Stimulated activated CD8-positive, alpha-beta memory T cell treated with anti-CD3 and anti-CD28 coated beads, Interleukin-7, amount 100 ng/mL, for 1 hour (primary cell): ENCODE measurements around the gene BBX.
"Not testable (repeated sequence)": the region's sequence is repeated elsewhere in the genome, so short reads cannot be mapped to it uniquely, and the experiment has no call there.

Source experiments
- DNase-seq, 2 donors: peaks; one replicate each; pipeline ENCODE4 v3.0.0-alpha.2; 2020; ENCODE audit warnings: low read depth in 2 of 2

The BBX gene

DNA sequence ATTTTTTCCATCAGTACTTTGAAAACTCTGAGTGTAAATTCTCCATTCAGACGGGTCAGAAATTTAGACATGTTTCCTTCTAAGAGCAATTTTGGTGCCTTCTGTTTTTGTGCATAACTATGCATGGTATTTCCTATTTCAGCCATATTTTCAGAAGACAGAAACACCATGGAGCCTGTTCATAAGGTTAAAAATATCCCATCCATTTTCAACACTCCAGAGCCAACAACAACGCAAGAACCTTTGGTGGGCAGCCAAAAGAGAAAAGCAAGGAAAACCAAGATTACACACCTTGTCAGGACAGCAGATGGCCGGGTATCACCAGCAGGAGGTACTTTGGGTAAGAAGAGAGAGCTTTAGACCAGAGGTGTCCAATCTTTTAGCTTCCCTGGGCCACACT, 275.6 kb downstream of the BBX start:
- no peak for DNase-seq

DNA sequence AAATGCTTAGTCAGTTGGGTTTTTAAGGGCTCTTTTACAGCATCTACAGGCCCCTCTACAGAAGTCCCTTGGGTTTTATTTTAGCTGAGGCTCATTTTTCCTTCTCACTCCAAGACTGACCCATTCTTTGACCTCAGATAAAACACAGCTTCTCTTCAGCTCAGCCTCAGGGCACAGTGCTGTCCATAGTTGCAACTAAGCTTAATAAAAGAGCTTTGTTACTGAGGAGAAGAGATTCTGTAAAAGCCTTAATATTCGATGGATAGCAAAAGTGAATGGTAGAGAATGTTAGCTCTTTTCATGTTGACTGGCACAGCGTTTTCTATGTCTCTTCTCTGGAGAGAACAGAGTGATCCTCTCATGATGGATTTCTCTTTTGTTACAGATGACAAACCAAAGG, 277.9 kb downstream of the BBX start:
- DNase-seq = no peak

DNA sequence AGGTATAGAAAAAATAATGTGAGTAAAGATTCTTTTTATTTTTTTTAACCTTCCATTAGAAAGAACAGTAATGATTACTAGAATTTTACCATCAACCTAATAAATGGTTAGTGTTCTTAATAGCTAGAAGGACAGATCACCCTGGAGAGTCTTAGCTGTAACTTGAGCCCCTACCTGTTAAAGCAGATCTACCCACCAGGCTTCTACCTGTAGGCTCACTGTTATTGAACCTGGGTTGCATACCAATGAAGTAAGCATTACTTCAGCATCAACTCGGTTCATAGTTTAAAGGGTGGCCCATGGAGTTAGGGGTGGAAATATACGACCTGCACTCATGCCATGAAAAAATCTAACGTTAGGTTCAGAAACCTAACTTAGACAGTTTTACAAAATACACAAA, 280.4 kb downstream of the BBX start:
- no peak for DNase-seq

DNA sequence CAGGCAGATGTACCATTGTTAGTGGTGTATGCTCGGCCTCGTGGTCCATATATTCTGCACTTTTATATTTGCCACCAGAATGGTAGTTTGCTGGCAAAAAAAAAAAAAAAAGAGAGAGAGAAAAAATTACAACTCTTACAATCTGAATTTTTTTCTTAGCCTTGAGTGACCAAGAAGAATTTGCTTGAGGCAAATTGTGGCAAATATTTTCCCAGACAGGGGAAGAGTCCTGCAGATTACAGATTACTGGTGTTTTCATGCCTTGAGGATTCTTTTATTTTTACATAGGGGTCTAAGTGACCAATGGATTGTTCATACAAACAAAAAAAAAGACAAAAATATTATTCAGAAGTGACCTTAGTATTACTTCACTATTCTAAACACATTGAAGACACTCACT, 283.3 kb downstream of the BBX start:
- DNase-seq = no peak

DNA sequence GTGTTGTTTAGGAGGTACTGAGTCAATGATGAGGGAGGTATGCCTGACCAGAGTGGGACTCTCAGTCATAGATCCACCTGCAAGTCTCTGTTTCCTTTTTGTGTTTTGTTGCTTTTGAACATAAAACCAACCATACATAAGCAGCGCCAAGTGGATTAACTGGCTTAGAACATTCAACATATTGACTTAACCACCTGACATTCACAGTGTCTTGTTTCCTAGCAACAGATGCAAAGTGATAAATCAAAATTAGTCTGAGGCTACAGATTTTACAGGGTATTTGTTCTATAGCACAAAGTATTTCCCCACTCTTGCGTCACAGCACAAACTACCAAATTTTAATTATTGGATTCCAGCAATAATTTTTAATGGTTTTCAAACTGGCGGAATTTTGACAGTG, 283.8 kb downstream of the BBX start:
- no peak for DNase-seq

DNA sequence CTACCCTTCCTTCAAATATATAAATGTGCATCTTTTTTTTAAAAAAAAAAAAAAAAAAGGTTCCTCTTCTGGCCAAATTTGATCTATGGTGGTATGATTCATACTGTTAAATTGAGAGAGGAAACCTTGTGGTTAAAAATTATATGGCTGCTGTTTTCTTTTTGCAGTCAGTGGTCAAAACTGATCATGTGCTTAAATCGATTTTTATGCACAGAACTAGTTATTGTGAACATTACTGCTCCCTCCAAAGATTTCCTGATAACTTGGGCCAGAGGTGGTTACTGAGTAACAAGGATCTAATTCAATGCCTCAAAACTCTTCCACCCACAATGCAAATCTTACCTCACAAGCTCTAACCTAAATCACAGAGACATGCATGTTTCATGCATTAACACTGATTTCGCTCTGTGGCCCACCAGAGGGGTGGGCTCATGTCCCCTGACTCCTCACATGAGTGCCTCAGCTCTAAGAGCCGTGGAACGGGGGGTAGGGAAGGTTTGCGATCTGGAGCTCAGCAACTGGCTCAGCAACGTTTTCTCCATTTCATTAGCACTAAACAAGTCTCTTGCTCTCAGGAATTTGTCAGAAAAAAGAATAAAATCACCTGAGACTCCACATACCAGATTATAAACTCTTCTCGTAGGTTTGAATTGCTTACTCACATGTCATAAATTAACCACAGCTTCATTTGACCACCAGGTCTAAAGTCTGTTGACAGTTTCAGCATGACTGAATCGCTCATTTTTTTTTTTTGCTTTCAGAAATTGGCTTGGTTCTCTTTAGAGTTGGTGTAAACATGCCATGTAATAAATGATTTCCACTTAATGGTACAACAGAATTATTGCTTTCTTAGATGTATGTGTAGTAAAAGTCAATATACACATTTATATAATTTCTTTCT, 287.7 kb downstream of the BBX start:
- no peak for DNase-seq

DNA sequence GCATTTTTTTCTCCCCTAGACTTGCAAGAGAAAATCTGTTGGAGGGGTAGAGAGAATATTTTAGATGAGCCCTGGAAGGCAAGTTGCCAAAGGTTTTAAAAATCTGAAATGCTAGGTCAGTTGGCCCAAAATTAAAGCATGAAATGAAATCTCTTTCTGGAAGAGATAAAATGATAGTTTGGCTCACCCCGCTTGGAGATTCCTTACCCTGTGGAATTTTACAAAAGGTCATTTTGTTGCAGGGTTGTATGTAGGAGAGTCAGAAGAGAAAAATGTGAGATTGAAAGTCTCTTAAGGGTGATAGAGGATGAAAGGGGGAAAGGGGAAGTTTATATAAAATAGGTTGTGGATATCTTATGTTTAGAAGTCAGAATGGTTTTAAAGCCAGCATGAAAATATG, 290.3 kb downstream of the BBX start:
- no peak for DNase-seq

DNA sequence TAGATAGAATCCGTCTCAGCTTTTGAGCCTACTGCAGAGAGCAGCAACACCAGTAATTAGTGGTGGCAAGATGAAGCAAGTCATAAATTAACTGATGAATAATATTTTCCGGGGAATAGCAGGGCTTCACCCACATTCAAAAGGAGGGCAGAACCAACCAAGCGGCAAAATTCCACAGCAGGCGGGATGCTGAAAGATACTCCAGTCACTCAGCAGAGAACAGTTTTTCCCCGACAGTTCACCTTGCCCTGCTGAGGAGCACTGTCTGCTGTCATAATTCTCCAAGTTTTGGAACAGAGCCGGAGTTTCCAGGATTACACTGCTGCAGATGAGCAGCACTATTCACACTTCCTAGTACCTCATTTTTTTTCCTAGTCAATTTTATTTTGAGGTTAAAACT, 293.3 kb downstream of the BBX start:
- DNase-seq = no peak

DNA sequence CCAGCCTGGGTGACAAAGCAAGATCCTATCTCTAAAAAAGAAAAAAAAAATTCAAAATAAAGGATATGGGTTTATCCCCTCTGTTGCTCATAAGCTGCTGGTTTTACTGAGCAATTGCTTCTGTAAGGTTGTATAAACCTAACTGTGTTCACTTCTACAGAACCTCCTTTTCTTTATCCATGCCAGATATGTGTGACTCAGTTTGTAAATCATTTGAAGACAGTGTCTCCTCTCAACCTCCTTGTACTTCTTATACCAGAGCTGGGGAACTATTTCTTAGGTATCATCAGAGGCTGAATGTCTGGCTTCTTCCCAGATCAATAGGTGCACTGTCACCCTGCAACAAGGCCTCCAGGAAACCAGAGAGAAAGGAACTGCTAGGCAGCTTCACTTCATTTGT, 294.3 kb downstream of the BBX start:
- DNase-seq = no peak

DNA sequence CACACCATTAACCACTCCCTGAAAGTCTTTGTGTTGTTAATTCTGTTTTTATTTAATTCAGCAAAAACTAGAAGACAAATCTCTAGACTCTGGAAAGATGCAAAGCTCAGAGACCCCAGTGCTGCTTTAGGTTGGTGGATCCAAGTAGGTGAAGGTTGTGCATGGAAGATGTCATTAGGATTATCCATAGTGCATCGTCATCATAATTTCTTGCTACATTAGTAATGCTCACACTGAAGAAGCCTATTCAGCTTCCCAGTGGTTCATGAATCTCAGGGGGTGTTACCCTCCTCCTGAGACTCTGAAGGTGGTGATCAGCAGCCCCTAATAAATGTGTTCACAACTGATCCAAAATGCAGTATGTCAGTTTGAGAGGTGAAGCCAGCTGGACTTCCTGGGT, 295.3 kb downstream of the BBX start:
- DNase-seq = no peak

DNA sequence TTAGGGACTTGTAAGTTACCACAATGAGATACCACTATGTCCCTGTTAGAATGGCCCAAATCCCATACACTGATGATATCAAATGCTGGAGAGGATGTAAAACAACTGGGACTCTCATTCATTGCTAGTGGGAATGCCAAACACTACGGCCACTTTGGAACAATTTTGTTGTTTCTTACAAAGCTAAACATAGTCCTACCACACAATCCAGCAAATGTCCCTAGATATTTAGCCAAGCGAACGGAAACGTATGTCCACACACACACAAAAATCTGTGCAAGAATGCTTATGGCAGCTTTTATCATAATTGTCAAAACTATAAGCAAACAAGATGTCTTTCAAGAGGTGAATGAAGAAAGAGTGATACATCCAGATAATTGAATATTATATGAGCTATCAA, 296.9 kb downstream of the BBX start:
- DNase-seq = no peak

DNA sequence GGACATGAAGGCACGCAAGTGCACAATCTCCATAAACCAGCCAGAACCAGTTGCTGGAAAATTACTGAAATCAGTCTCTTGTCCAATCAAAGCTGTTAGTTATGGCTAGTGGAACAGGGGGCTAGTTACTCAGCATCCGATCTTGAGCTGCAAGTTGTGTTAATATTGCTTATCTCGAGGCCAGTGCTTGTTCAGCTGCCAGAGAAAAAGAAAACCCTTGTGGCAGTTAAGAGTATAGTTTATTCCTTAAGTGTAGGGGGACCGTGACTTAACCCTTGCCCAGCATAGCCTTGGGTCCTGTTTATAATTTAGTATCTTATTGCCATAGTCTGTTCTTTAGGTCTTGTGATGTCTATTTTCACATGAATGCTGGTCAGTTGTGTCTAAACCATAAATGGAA, 299.5 kb downstream of the BBX start:
- no peak for DNase-seq

DNA sequence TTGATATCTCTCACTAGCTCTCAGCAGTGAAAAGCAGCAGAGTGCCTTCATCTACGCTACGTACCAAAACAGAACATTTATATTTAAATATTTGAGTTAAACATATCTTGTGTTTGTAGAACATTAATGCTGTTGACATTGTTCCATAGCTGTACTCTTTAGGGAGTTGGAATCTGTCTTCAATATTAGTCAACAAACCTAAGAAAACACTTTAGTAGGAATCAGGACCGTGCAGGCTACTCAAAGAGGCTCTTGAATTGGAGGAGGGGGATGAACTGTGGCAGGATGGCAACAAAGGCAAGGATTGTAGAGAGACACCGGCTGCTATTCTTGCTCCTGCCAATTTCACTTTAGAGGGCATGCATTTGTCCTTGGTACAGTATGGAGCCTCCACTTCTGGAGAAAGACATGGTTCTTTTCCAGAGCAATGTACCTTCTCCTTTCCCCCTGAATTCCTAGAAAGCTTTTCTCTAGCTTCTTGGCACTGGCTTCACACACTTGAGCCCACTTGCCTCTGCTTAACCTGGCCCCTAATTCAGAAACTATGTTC, 302.1 kb downstream of the BBX start:
- DNase-seq = no peak

DNA sequence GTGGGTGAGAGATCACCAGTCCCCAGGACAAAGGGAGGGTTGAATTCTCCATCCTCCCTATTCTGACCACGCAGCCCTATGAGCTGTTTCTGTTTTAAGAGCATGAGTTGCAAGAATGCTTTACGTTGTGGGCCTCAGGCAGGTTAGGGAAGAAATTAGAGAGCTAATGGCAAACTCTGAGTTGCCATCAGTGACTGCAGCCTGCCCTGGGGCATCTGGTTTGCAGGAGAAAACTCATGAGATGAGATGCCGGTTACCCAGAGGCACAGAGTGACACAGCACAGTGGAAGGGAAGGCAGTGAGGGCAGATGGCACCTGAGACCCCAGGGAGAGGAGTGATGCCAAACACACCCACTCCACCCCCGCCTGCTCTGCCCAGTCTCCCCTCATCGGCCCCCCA, 302.8 kb downstream of the BBX start:
- no peak for DNase-seq

DNA sequence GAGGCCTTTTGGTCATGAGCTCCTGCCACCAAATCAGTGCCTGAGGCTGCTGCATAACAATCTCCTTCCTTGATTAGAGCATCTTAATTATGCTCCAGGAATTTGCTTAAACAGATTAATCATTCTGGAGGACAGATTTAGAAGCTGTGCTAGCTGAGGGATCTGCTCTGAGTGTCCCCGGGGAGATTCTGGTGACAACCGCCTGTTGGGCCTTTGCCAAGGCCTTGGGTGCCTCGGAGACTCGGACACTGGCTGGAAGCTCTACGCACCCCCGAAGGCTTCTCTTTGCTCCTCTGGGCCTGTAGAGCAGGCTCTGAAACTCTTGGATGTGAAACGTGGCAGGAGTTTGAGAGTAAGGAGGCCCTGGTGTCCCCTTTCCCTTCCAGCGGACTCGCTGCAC, 304.0 kb downstream of the BBX start:
- no peak for DNase-seq

DNA sequence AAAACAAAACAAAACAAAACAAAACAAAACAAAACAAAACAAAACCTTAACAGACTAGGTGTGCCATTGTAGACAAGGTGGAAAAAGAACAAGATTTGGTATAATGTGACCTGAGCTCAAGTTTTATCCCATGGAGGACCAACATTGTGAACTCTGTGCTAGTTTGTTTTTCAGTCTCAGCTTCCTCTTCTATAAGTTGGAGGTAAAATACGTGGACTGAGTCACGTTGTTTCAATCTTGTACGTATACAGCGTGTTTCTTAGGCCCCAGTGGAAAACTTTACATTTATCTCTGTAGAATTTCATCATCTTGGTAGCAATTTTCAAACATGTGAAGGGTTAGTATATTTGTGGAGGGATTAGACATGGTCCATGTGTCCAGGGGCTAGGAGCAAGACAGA, 306.4 kb downstream of the BBX start:
- DNase-seq = no peak

DNA sequence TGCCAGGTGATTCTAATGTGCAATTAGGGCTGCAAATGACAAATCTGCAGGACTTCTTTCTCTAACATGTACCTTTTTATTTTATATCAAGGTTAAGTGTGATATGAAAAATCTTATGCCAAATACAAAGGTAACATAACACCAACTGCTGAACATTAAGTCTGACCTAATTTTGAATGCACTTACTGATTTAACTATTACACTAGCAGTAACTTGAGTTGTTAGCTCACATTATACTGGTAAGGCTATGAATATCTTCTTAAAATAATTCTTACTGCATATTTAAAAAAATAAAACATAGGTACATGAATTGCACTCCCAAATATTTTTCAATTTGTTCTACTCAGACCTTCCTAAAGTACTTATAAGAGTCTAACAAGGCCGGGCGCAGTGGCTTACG, 308.8 kb downstream of the BBX start:
- DNase-seq = no peak

DNA sequence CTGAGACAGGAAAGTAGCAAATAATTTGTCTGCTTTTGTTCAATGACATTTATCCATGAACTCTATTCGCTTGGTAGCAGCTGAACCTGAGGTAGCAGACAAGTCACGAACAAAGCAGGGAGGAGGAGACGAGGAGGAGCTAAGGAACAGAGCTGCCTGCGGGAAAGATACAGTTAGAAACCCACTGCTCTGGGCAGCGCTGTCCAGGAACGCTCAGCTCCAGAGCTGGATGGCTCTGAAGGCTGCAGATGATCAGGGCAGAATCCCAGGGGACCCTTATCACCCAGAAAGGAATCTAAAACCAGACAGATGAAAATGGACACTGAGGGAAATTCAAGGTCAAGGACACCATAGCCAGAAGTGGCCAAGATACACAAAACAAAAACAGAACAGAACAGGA, 310.3 kb downstream of the BBX start:
- DNase-seq = no peak

DNA sequence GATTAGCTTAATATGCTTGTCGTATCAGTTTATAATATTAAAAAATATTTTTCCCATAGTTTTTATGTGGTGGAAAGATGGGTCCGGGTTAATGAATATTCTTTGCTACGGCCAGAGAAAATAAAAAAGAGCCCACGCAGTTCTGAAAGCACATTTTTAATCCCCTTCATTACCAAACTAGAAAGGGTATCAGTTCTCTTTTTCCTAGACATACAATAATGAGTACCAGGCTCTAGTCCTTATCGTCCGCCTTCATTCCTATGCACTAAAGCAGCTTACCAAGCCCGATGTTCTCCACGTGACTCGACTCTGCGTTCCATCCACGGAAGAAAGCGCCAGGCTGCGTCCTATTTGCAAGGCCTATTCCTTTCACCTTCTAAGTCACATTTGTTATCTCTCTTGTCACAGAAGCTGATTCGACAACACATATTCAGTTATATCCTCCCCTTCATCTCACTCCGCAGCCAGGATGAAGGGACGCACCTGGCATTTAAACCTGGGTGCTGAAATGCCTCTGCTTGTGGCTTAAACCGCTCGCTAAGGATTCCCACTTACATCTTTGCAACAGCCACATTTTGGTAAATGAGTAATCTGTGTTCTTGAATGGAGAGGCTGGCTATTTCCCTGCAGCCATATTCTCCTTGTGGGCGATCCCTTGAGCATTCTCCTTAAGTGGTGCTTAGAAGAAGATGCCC, 311.1 kb downstream of the BBX start:
- DNase-seq = no peak

DNA sequence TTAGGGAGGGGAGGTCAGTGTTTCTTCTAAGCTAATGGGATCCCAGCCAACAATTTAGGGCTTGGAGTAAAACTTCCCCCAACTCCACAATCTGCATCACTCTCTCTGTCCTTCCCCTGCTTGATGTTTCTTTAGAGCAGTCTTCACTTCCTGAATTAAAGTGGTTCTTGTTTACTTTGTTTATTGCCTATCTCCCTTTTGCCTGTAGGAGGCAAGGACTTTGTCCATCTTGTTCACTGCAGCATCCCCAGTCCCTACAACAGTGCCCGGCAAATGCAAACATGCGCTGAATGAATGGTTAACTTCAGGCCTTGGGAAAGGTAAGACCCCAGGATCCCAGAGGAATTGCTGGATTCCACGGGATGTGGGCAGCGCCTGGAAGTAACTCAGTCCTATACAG, 312.2 kb downstream of the BBX start:
- DNase-seq = not testable (repeated sequence)

DNA sequence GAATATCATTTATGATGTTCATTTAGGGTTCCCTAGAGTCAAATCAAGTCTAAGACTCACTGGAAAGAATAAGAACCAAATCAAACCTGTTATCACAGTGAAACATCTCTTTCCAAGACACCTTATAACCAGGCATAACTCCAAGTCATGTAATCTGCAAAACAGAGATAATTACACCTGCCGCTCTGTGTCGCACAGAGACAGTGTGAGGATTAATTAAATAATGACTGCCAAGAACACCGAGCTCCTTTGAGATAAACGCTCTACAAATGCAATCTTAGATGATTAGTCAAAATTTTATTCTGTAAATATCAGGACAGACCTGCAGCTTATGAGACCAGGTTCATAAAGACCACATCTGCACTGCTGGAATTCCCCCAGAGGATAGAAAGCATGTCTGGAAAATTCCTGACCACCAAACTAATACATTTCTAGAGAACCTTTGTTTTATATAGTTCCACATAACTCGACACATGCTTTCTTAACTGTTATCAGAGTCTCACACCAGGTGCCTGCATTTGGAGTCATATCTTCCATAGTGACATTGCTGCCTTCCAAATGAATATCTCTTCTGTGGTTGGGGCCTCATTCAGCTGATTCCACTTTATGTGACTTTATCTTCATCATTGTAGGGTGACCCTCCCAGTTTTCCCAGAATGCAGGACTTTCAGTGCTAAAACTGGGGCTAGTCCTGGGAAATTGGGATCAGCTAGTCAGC, 315.3 kb downstream of the BBX start:
- no peak for DNase-seq

DNA sequence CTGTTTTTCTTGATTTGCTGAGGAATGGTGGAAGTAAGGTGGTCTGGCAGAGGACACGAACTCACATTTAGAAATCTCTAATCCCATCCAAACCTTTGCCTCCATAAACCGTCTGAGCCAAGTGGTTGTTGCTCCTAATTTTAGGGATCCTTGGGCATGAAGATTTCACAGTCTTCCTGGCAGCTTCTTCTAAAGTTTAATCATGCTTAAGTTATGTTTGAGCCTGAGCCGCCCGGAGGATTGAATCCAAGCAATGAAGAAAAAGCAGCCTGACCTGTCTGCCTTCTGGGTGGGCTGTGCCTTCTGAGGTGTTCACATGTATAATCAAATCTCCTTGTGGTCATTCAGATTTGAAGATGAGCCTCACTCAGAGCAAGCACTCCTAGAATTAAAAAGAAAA, 319.1 kb downstream of the BBX start:
- no peak for DNase-seq

DNA sequence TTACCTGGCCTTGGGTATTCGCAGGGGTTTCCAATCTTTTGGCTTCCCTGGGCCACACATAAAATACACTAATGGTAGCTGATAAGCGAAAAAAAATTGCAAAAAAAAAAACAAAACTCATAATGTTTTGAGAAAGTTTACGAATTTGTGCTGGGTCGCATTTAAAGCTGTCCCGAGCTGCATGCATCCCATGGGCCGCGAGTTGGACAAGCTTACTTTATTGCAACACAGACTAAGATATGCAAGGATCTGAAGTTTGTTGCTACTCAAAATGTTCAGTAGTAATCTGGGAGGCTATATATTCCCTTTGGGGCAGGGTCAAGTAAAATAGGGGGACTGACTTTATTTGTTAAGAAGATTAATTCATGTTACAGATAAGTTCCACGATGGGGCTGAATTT, 320.2 kb downstream of the BBX start:
- no peak for DNase-seq
